HG02885 (cell line): ENCODE results near the gene CTBS.

Experiments
- ATAC-seq: cut with Tn5 transposase; IDR thresholded peaks from one replicate; pipeline ENCODE4 v1.9.1; 2021; ENCODE audit warnings: mild to moderate bottlenecking; ENCODE audit not compliant: unreplicated experiment, poor library complexity

The CTBS gene

GRCh38 chr1:84587099-84587498, 12.9 kb upstream of the CTBS start:
- ATAC-seq, result no peak

- ATAC-seq, result no peak
Observed at GRCh38 chr1:84585803-84586202, 11.6 kb upstream of the CTBS start.

- ATAC-seq, result no peak
Observed at GRCh38 chr1:84584126-84584525, 9.9 kb upstream of the CTBS start.

GRCh38 chr1:84583648-84584047, 9.4 kb upstream of the CTBS start:
- ATAC-seq, result no peak

- no peak for ATAC-seq
Observed at GRCh38 chr1:84582802-84583587, 8.8 kb upstream of the CTBS start.

- no peak for ATAC-seq
Observed at GRCh38 chr1:84581648-84582047, 7.4 kb upstream of the CTBS start.

- no peak for ATAC-seq
Observed at GRCh38 chr1:84574936-84575335, 696 bp upstream of the CTBS start.

- no peak for ATAC-seq
Observed at GRCh38 chr1:84573481-84573966, 716 bp downstream of the CTBS start.

- no peak for ATAC-seq
Observed at GRCh38 chr1:84571150-84571535, 3.1 kb downstream of the CTBS start.

GRCh38 chr1:84570436-84571149, 3.6 kb downstream of the CTBS start:
- ATAC-seq, result no peak

- no peak for ATAC-seq
Observed at GRCh38 chr1:84569216-84569615, 5.0 kb downstream of the CTBS start.

GRCh38 chr1:84550826-84551225, 23.4 kb downstream of the CTBS start:
- ATAC-seq, result no peak

- ATAC-seq, result no peak
Observed at GRCh38 chr1:84541679-84542078, 32.6 kb downstream of the CTBS start.

GRCh38 chr1:84540759-84541158, 33.5 kb downstream of the CTBS start:
- ATAC-seq, result no peak

- ATAC-seq, result no peak
Observed at GRCh38 chr1:84539972-84540371, 34.3 kb downstream of the CTBS start.

- ATAC-seq, result peak; percentile 56
Observed at GRCh38 chr1:84538599-84538998, 35.6 kb downstream of the CTBS start.

GRCh38 chr1:84525779-84526178, 48.5 kb downstream of the CTBS start:
- ATAC-seq, result no peak

GRCh38 chr1:84524590-84524989, 49.6 kb downstream of the CTBS start:
- ATAC-seq, result no peak

- ATAC-seq, result no peak
Observed at GRCh38 chr1:84510668-84511067, 63.6 kb downstream of the CTBS start.

- no peak for ATAC-seq
Observed at GRCh38 chr1:84510165-84510564, 64.1 kb downstream of the CTBS start.

GRCh38 chr1:84509029-84509428, 65.2 kb downstream of the CTBS start:
- no peak for ATAC-seq

GRCh38 chr1:84508510-84508909, 65.7 kb downstream of the CTBS start:
- no peak for ATAC-seq
